HAP-1 (cell line): ENCODE results near the gene CCL17.
"Not testable (repeated sequence)": the region's sequence is repeated elsewhere in the genome, so short reads cannot be mapped to it uniquely, and the experiment has no call there.

Source experiments
- DNase-seq, 2 experiments: peaks; one replicate each; pipeline ENCODE4 v3.0.0-alpha.2; 2016 to 2020; ENCODE audit warnings: low spot score in 2 of 2
- H3K27me3 ChIP-seq: fragments of 250-450 bp; sonication (Bioruptor Pico); 2 replicates; pipeline ENCODE4 v1.5.1; 2020; ENCODE audit warnings: low read depth, mild to moderate bottlenecking, moderate library complexity
- H3K36me3 ChIP-seq: fragments of 250-450 bp; sonication (Bioruptor Pico); replicated peaks from 2 replicates; pipeline ENCODE4 v1.5.1; 2020; ENCODE audit warnings: mild to moderate bottlenecking
- H3K4me1 ChIP-seq: fragments of 250-450 bp; sonication (Bioruptor Pico); 2 replicates; pipeline ENCODE4 v1.5.1; 2020; ENCODE audit warnings: mild to moderate bottlenecking
- H3K4me3 ChIP-seq: fragments of 250-450 bp; sonication (Bioruptor Pico); 2 replicates; pipeline ENCODE4 v1.5.1; 2020; ENCODE audit warnings: mild to moderate bottlenecking, moderate library complexity
- H3K9me3 ChIP-seq: fragments of 250-450 bp; sonication (Bioruptor Pico); 2 replicates; pipeline ENCODE4 v1.5.1; 2020; ENCODE audit warnings: mild to moderate bottlenecking, moderate library complexity
- in situ Hi-C: fragments of 300-500 bp; cut with MboI; formaldehyde crosslinking; loops from 3 replicates; pipeline ENCODE4 v1.14.3; 2020; ENCODE audit warnings: low sequenced_read_pairs, inconsistent platforms, mixed read lengths

The CCL17 gene

GRCh38 chr16:57440551-57440950, 36.0 kb downstream of the CCL17 start:
- H3K9me3 ChIP-seq, H3K4me3 ChIP-seq, H3K4me1 ChIP-seq, DNase-seq, in situ Hi-C loops, H3K27me3 ChIP-seq: not testable (repeated sequence)
- peaks cover 43% of the 10 kb centered on the region for H3K36me3 ChIP-seq

- Histone ChIP-seq H3K27me3 (no peaks in the 10 kb centered on the region), H3K9me3 (no peaks in the 10 kb centered on the region; the same call in 1 of the 2 replicates), H3K4me3 (no peak overlapping the region), H3K36me3 (peaks cover 16% of the 10 kb centered on the region), H3K4me1 (peaks cover 13% of the 10 kb centered on the region)
- in situ Hi-C loops = no loop called here
- no peak for DNase-seq
Observed at GRCh38 chr16:57444711-57445110, 40.1 kb downstream of the CCL17 start.

GRCh38 chr16:57445510-57445909, 40.9 kb downstream of the CCL17 start:
- peaks cover 11% of the 10 kb centered on the region for H3K36me3 ChIP-seq
- DNase-seq = no peak
- H3K4me1 ChIP-seq = peaks cover 15% of the 10 kb centered on the region
- no peaks in the 10 kb centered on the region; the same call in 1 of the 2 replicates for H3K9me3 ChIP-seq
- H3K4me3 ChIP-seq = no peak overlapping the region
- in situ Hi-C loops = no loop called here
- no peaks in the 10 kb centered on the region for H3K27me3 ChIP-seq

- Histone ChIP-seq H3K4me1 (peaks cover 27% of the 10 kb centered on the region), H3K4me3 (peak overlapping the region; percentile 96), H3K36me3 (peaks cover 9% of the 10 kb centered on the region), H3K9me3 (no peaks in the 10 kb centered on the region), H3K27me3 (no peaks in the 10 kb centered on the region)
- peak; percentile 57 to 63 for DNase-seq
- in situ Hi-C loops = no loop called here
Observed at GRCh38 chr16:57446531-57447185, 42.1 kb downstream of the CCL17 start.

GRCh38 chr16:57447186-57447962, 42.8 kb downstream of the CCL17 start, which contains the start of the genes CIAPIN1 and COQ9:
Gene CIAPIN1, minus strand, starts transcription at chr16:57447385. Its CDS starts 6,457 bp downstream, at chr16:57440928.
Gene COQ9, plus strand, starts transcription at chr16:57447479. Its CDS starts 27 bp downstream, at chr16:57447506.
- Histone ChIP-seq H3K27me3 (no peaks in the 10 kb centered on the region), H3K9me3 (no peaks in the 10 kb centered on the region), H3K4me1 (peaks cover 32% of the 10 kb centered on the region), H3K4me3 (peak within 1 kb of the TSS; percentile 96), H3K36me3 (peaks cover 16% of the 10 kb centered on the region)
- peak; percentile 88 to 94 for DNase-seq
- in situ Hi-C loops = no loop called here

- peak in 1 of 2 experiments; percentile 4 for DNase-seq
- Histone ChIP-seq H3K9me3 (no peaks in the 10 kb centered on the region), H3K27me3 (no peaks in the 10 kb centered on the region), H3K36me3 (peaks cover 46% of the 10 kb centered on the region), H3K4me1 (peaks cover 28% of the 10 kb centered on the region), H3K4me3 (no peak overlapping the region)
- in situ Hi-C loops = no loop called here
Observed at GRCh38 chr16:57452021-57452420, 47.5 kb downstream of the CCL17 start.

GRCh38 chr16:57462209-57462977, 57.8 kb downstream of the CCL17 start, which contains the start of gene POLR2C:
Gene POLR2C, plus strand, starts transcription at chr16:57462679. Its CDS starts 46 bp downstream, at chr16:57462725.
- peak; percentile 74 to 92 for DNase-seq
- peak within 1 kb of the TSS; percentile 65 for H3K4me3 ChIP-seq
- in situ Hi-C loops = no loop called here
- H3K36me3 ChIP-seq = peaks cover 51% of the 10 kb centered on the region
- H3K4me1 ChIP-seq = no peaks in the 10 kb centered on the region
- H3K27me3 ChIP-seq = no peaks in the 10 kb centered on the region
- no peaks in the 10 kb centered on the region for H3K9me3 ChIP-seq

- in situ Hi-C loops = no loop called here
- Histone ChIP-seq H3K4me3 (peak overlapping the region; percentile 65), H3K36me3 (peaks cover 45% of the 10 kb centered on the region), H3K9me3 (no peaks in the 10 kb centered on the region), H3K4me1 (no peaks in the 10 kb centered on the region), H3K27me3 (no peaks in the 10 kb centered on the region)
- DNase-seq = no peak
Observed at GRCh38 chr16:57462978-57463362, 58.4 kb downstream of the CCL17 start.

GRCh38 chr16:57464523-57464922, 60.0 kb downstream of the CCL17 start:
- Histone ChIP-seq H3K4me1 (no peaks in the 10 kb centered on the region), H3K36me3 (peaks cover 43% of the 10 kb centered on the region), H3K9me3 (no peaks in the 10 kb centered on the region), H3K4me3 (no peak overlapping the region), H3K27me3 (no peaks in the 10 kb centered on the region)
- in situ Hi-C loops = no loop called here
- no peak for DNase-seq
